SIG-M5 treated with dmso at 0.1 percent for 504 hours (cell line): Measurements from ENCODE around the gene BNC2.

Source experiments
- DNase-seq: peaks from one replicate; lab custom pipeline; 2025; ENCODE audit not compliant: unreplicated experiment; lab: John Stamatoyannopoulos, UW

The BNC2 gene

GRCh38 chr9:16869131-16869881 is 1.2 kb downstream of the BNC2 start:
- no peak for DNase-seq

GRCh38 chr9:16868701-16869100 is 1.8 kb downstream of the BNC2 start:
- no peak for DNase-seq

- no peak for DNase-seq
These were observed 2.7 kb downstream of the BNC2 start for GRCh38 chr9:16867576-16868311.

- DNase-seq, result no peak
These were observed 3.9 kb downstream of the BNC2 start for GRCh38 chr9:16866587-16866986.

GRCh38 chr9:16864649-16865434 is 5.6 kb downstream of the BNC2 start:
- DNase-seq, result no peak

GRCh38 chr9:16848179-16848578 is 22.3 kb downstream of the BNC2 start:
- no peak for DNase-seq

- DNase-seq, result no peak
These were observed 23.5 kb downstream of the BNC2 start for GRCh38 chr9:16846986-16847385.

GRCh38 chr9:16846367-16846766 is 24.1 kb downstream of the BNC2 start:
- DNase-seq, result no peak

GRCh38 chr9:16834817-16835216 is 35.7 kb downstream of the BNC2 start:
- no peak for DNase-seq

GRCh38 chr9:16833296-16833835 is 37.1 kb downstream of the BNC2 start:
- no peak for DNase-seq

GRCh38 chr9:16832101-16832500 is 38.4 kb downstream of the BNC2 start:
- no peak for DNase-seq

GRCh38 chr9:16830806-16831205 is 39.7 kb downstream of the BNC2 start:
- no peak for DNase-seq

- DNase-seq, result no peak
These were observed 41.9 kb downstream of the BNC2 start for GRCh38 chr9:16828340-16829281.

GRCh38 chr9:16825971-16826625 is 44.4 kb downstream of the BNC2 start:
- no peak for DNase-seq

GRCh38 chr9:16825331-16825725 is 45.1 kb downstream of the BNC2 start:
- DNase-seq, result no peak

- DNase-seq, result no peak
These were observed 45.7 kb downstream of the BNC2 start for GRCh38 chr9:16824545-16825330.

GRCh38 chr9:16823906-16824305 is 46.6 kb downstream of the BNC2 start:
- DNase-seq, result no peak

- DNase-seq, result no peak
These were observed 49.1 kb downstream of the BNC2 start for GRCh38 chr9:16821344-16821743.

- no peak for DNase-seq
These were observed 53.0 kb downstream of the BNC2 start for GRCh38 chr9:16817514-16817913.
